HepG2 (cell line): ENCODE measurements around the gene SLC35F6. TPM values are rescaled to one million over a fixed set of nuclear protein-coding genes. Genes with fewer than 3 reads are reported as not detected.

Experiments
- GLMP ChIP-seq: sonication (generic); formaldehyde crosslinking; IDR thresholded peaks from 2 replicates; pipeline ENCODE4 v1.9.0; 2021; ENCODE audit warnings: missing genetic modification reagents, mild to moderate bottlenecking, borderline replicate concordance
- IKZF4 ChIP-seq: sonication (generic); formaldehyde crosslinking; IDR thresholded peaks from 2 replicates; pipeline ENCODE4 v1.5.1; 2020; ENCODE audit warnings: borderline replicate concordance, mild to moderate bottlenecking, low read depth, missing genetic modification reagents; ENCODE audit errors: not compliant biosample characterization
- MAFG ChIP-seq: sonication (generic); formaldehyde crosslinking; IDR thresholded peaks from 2 replicates; pipeline ENCODE4 v1.5.1; 2020; ENCODE audit warnings: mild to moderate bottlenecking, missing genetic modification reagents
- NFYC ChIP-seq: IDR thresholded peaks from 2 replicates; pipeline ENCODE4 v1.6.1; 2016; ENCODE audit warnings: missing genetic modification reagents, missing compliant biosample characterization
- SMARCE1 ChIP-seq: fragments of 450-650 bp; IDR thresholded peaks from 2 replicates; pipeline ENCODE4 v1.6.1; 2017; ENCODE audit warnings: borderline replicate concordance
- SNAPC2 ChIP-seq: sonication (generic); formaldehyde crosslinking; IDR thresholded peaks from 2 replicates; pipeline ENCODE4 v1.8.1; 2022; ENCODE audit warnings: mild to moderate bottlenecking, missing genetic modification reagents
- SP1 ChIP-seq, 2 experiments: fragments of 450-650 bp in 1 of 2; sonication (generic) in 1 of 2; formaldehyde crosslinking in 1 of 2; IDR thresholded peaks; 2 replicates each; pipeline versions ENCODE4 v1.4.0 to v1.6.1; 2016 to 2020; ENCODE audit warnings: missing genetic modification reagents in 1 of 2
- TEAD3 ChIP-seq: optimal IDR thresholded peaks from 2 replicates; pipeline ENCODE3; 2016; ENCODE audit warnings: borderline replicate concordance
- TIGD3 ChIP-seq: sonication (generic); formaldehyde crosslinking; IDR thresholded peaks from 2 replicates; pipeline ENCODE4 v1.5.1; 2020; ENCODE audit warnings: mild to moderate bottlenecking, missing genetic modification reagents, borderline replicate concordance
- ZBTB20 ChIP-seq: sonication (generic); formaldehyde crosslinking; IDR thresholded peaks from 2 replicates; pipeline ENCODE4 v1.8.1; 2023; ENCODE audit warnings: missing genetic modification reagents, low read depth, mild to moderate bottlenecking, borderline replicate concordance
- ZBTB44 ChIP-seq: sonication (generic); formaldehyde crosslinking; IDR thresholded peaks from 2 replicates; pipeline ENCODE4 v1.4.0; 2020; ENCODE audit warnings: missing genetic modification reagents
- ZNF143 ChIP-seq: sonication (generic); formaldehyde crosslinking; IDR thresholded peaks from 2 replicates; pipeline ENCODE4 v1.4.0; 2020; ENCODE audit warnings: missing genetic modification reagents
- ZNF333 ChIP-seq: sonication (generic); formaldehyde crosslinking; IDR thresholded peaks from 2 replicates; pipeline ENCODE4 v1.4.0; 2020; ENCODE audit warnings: mild to moderate bottlenecking, missing genetic modification reagents, borderline replicate concordance
- ZNF367 ChIP-seq: sonication (generic); formaldehyde crosslinking; IDR thresholded peaks from 2 replicates; pipeline ENCODE4 v1.4.0; 2020; ENCODE audit warnings: missing genetic modification reagents, borderline replicate concordance
- ZNF431 ChIP-seq: sonication (generic); formaldehyde crosslinking; IDR thresholded peaks from 2 replicates; pipeline ENCODE4 v1.9.0; 2022; ENCODE audit warnings: missing genetic modification reagents, low read depth, mild to moderate bottlenecking, borderline replicate concordance
- ZNF546 ChIP-seq: sonication (generic); formaldehyde crosslinking; conservative IDR thresholded peaks from 2 replicates; pipeline ENCODE4 v1.8.1; 2023; ENCODE audit warnings: mild to moderate bottlenecking, missing genetic modification reagents
- ZNF609 ChIP-seq: sonication (generic); formaldehyde crosslinking; IDR thresholded peaks from 2 replicates; pipeline ENCODE4 v1.4.0; 2020; ENCODE audit warnings: mild to moderate bottlenecking, missing genetic modification reagents, borderline replicate concordance
- polyA plus RNA-seq, 8 experiments: library from polyadenylated mRNA; depleted of rRNA in 3 of 8; stranded (reverse) in 7 of 8; unstranded in 1 of 8; fragments of >200 nt; fragmentation: Illumina TruSeq in 4 of 8; extraction: Trizol in 4 of 8; gene quantifications; 2 replicates each; pipeline versions ENCODE4 v1.2.1 to v1.2.3, GENCODE V29; 2011 to 2016; ENCODE audit warnings: low read depth in 4 of 8, missing spikeins in 1 of 8, mixed read lengths in 1 of 8; ENCODE audit not compliant: insufficient read depth in 1 of 8
- total RNA-seq, 5 experiments: library from RNA; depleted of rRNA; stranded (reverse); fragments of >200 nt; fragmentation: Illumina TruSeq; extraction: Trizol; gene quantifications; 2 replicates each; pipeline ENCODE4 v1.2.3, GENCODE V29; 2016; ENCODE audit warnings: low read depth in 1 of 5

Gene SLC35F6
- total and polyA plus RNA-seq, 2 of the 13 experiments (the other 11 are each of a cell fraction or from before 2014, with no cell fraction given), result 15.2 to 21.2 TPM

GRCh38 chr2:26785431-26786206, 21.5 kb downstream of the SLC35F6 start, which contains the start of gene CENPA (continued):
- TF ChIP-seq ZNF609 (CRISPR knock-in tag) (peak; percentile 54; the same call in 1 of the 2 replicates), ZNF546 (no peak), MAFG (CRISPR knock-in tag) (no peak), ZNF333 (peak; percentile 72; the same call in 1 of the 2 replicates), ZNF367 (CRISPR knock-in tag) (peak; percentile 87; the same call in 1 of the 2 replicates), GLMP (CRISPR knock-in tag) (no peak), ZNF431 (CRISPR knock-in tag) (peak; percentile 68; the same call in 1 of the 2 replicates), SNAPC2 (CRISPR knock-in tag) (peak; percentile 99), ZBTB44 (peak; percentile 92), TEAD3 (CRISPR knock-in tag) (peak; percentile 60), SMARCE1 (no peak), NFYC (peak; percentile 100), ZBTB20 (CRISPR knock-in tag) (peak; percentile 98), ZNF143 (CRISPR knock-in tag) (peak; percentile 53; the same call in 1 of the 2 replicates), SP1 (IDR thresholded peaks at IDR 0.05) (0 out of 2 replicates have a peak, but pooled peaks have one; percentile 33), SP1 (CRISPR knock-in tag; IDR thresholded peaks at IDR 0.05) (peak; percentile 94), IKZF4 (peak; percentile 94), TIGD3 (CRISPR knock-in tag) (peak; percentile 96)
